ENCODE data around the gene RRP12. TPM values are rescaled to one million over a fixed set of nuclear protein-coding genes. Genes with fewer than 3 reads are reported as not detected.

RRP12 gene
- total and polyA plus RNA-seq, 2 of the 4 experiments (the other 2 are of a cell fraction), result 21.5 to 23.3 TPM

GRCh38 chr10:97335188-97335619 lies 65.9 kb downstream of the RRP12 start:
- Histone ChIP-seq H4K20me1 (ENCODE audit: insufficient read depth, low read length) (no peaks in the 10 kb centered on the region), H2BK120ac (ENCODE audit: low read depth, low read length) (peak overlapping the region; percentile 49; the same call in 1 of the 2 replicates), H3K36me3 (ENCODE audit: control insufficient read depth, insufficient read depth, low read length) (no peaks in the 10 kb centered on the region), H3K56ac (ENCODE audit: extremely low read depth, insufficient read depth, low read length) (peak overlapping the region; percentile 46; the same call in 1 of the 2 replicates), H3K18ac (ENCODE audit: low read depth, low read length) (peak overlapping the region; percentile 48; the same call in 1 of the 2 replicates), H2AFZ (replicated peaks; ENCODE audit: low read length, poor library complexity) (peak overlapping the region; percentile 99), H2BK20ac (ENCODE audit: low read depth, low read length) (no peak overlapping the region), H3K9ac (ENCODE audit: low read depth, low read length) (peak overlapping the region; percentile 77), H2BK5ac (ENCODE audit: low read depth, low read length, poor library complexity, severe bottlenecking) (no peak overlapping the region), H4K5ac (ENCODE audit: low read depth, low read length) (peak overlapping the region; percentile 15; the same call in 1 of the 2 replicates), H2AK9ac (replicated peaks; ENCODE audit: low read depth, low read length, poor library complexity) (peak overlapping the region; percentile 35), H3K79me1 (ENCODE audit: low read depth in 1 of 2, low read length in 2 of 2) (peaks cover 13 to 30% of the 10 kb centered on the region in 2 experiments), H3K9me1 (ENCODE audit: insufficient read depth, low read length) (no peaks in the 10 kb centered on the region), H2AK5ac (ENCODE audit: low read depth, low read length) (no peak overlapping the region), H2BK15ac (ENCODE audit: low read depth, low read length) (peak overlapping the region; percentile 28; the same call in 1 of the 3 replicates), H3K9me3 (ENCODE audit: control insufficient read depth, insufficient read depth, low read length) (no peaks in the 10 kb centered on the region), H3K4me2 (ENCODE audit: low read depth, low read length) (peak overlapping the region; percentile 51), H4K91ac (ENCODE audit: insufficient read depth, low read depth, low read length) (peak overlapping the region; percentile 73; the same call in 1 of the 2 replicates), H3K27ac (ENCODE audit: insufficient read depth, low read length) (peak overlapping the region; percentile 27; the same call in 1 of the 2 replicates), H3K27me3 (ENCODE audit: control insufficient read depth, insufficient read depth, low read length) (peaks cover 19% of the 10 kb centered on the region), H3K23ac (ENCODE audit: low read depth, low read length) (peak overlapping the region; percentile 77; the same call in 1 of the 2 replicates), H3K4ac (ENCODE audit: low read depth, low read length) (peak overlapping the region; percentile 85), H4K8ac (ENCODE audit: low read depth in 2 of 2, low read length in 2 of 2) (peak overlapping the region; percentile 32 to 71; a peak in 2 of 4 replicates), H3K14ac (replicated peaks; ENCODE audit: low read depth, low read length) (peak overlapping the region; percentile 86), H3K4me3 (ENCODE audit: insufficient read depth, low read depth, low read length) (peak overlapping the region; percentile 45), H3K4me1 (ENCODE audit: control insufficient read depth, insufficient read depth, low read length) (peaks cover 11% of the 10 kb centered on the region)
- ATAC-seq (ENCODE audit: low read depth) (no peak), DNase-seq (no peak)
- TF ChIP-seq BHLHE40 (IDR thresholded peaks at IDR 0.05; ENCODE audit: low read depth, low read length) (no peak), MAFK (IDR thresholded peaks at IDR 0.05; ENCODE audit: low read depth, low read length) (no peak), MAZ (IDR thresholded peaks at IDR 0.05; ENCODE audit: borderline replicate concordance, low read depth, low read length) (no peak), ELK1 (IDR thresholded peaks at IDR 0.05; ENCODE audit: borderline replicate concordance, low read depth, low read length) (no peak), RFX5 (IDR thresholded peaks at IDR 0.05; ENCODE audit: low read depth, low read length) (no peak)
- BruUV-seq (replicated peaks), result no TSS peak
- ChIA-PET CTCF (no interaction called here), POLR2A (ENCODE audit: unreplicated experiment) (no interaction called here)
- in situ Hi-C loops (cut with MboI; ENCODE audit: low sequenced_read_pairs) (no loop called here), dilution Hi-C loops (cut with HindIII; ENCODE audit: low sequenced_read_pairs, unreplicated experiment) (no loop called here), intact Hi-C loops (cut with micrococcal nuclease) (no loop called here)
- WGBS, 2 experiments (ENCODE audit: extremely low coverage in 2 of 2, insufficient read length in 1 of 2), result no CpG with 5 or more reads among the region's 25 CpGs

Data from IMR-90 (cell line).